Natural killer cell (primary cell): Measurements from ENCODE around the gene NUDT16L1. TPM values are rescaled to one million over a fixed set of nuclear protein-coding genes. Genes with fewer than 3 reads are reported as not detected.

Experiments used
- ATAC-seq, 3 donors: fragments of 150-1000 bp in 2 of 3; fragments of 200-7000 bp in 1 of 3; cut with Tn5 transposase; 1 replicate in 1 of 3; 2 replicates in 2 of 3; pipeline ENCODE4 v1.10.0; 2021; ENCODE audit warnings: mild to moderate bottlenecking in 2 of 3, moderate library complexity in 2 of 3
- DNase-seq, 2 donors: peaks; one replicate each; pipeline versions ENCODE4 v3.0.0 to v3.0.0-alpha.2; 2013 to 2021; ENCODE audit warnings: mixed read lengths in 1 of 2
- H3K27ac ChIP-seq: one replicate; pipeline ENCODE4 v1.5.1; 2013; ENCODE audit warnings: mild to moderate bottlenecking, low read length
- H3K27me3 ChIP-seq: one replicate; pipeline ENCODE4 v1.6.1; 2013; ENCODE audit warnings: low read length; ENCODE audit not compliant: control insufficient read depth, insufficient read depth
- H3K36me3 ChIP-seq: one replicate; pipeline ENCODE4 v1.6.1; 2013; ENCODE audit warnings: low read length; ENCODE audit not compliant: control insufficient read depth, insufficient read depth
- H3K4me1 ChIP-seq: one replicate; pipeline ENCODE4 v1.6.1; 2013; ENCODE audit warnings: low read length; ENCODE audit not compliant: control insufficient read depth, insufficient read depth
- H3K4me3 ChIP-seq: one replicate; pipeline ENCODE4 v1.5.1; 2013; ENCODE audit warnings: low read length
- H3K9me3 ChIP-seq: one replicate; pipeline ENCODE4 v1.6.1; 2013; ENCODE audit warnings: low read length; ENCODE audit not compliant: control insufficient read depth, insufficient read depth
- H3K27ac Mint-ChIP-seq, 2 donors: one replicate each; pipeline ENCODE4 v1.8.0; 2022; ENCODE audit warnings: mild to moderate bottlenecking in 2 of 2, mixed read lengths in 2 of 2, moderate library complexity in 1 of 2
- H3K27me3 Mint-ChIP-seq, 2 donors: one replicate each; pipeline ENCODE4 v1.8.0; 2022; ENCODE audit warnings: low read depth in 2 of 2, mixed read lengths in 2 of 2
- H3K36me3 Mint-ChIP-seq: one replicate; pipeline ENCODE4 v1.8.0; 2022; ENCODE audit warnings: mixed read lengths
- H3K4me1 Mint-ChIP-seq, 2 donors: one replicate each; pipeline ENCODE4 v1.8.0; 2022; ENCODE audit warnings: mixed read lengths in 2 of 2
- H3K4me3 Mint-ChIP-seq: one replicate; pipeline ENCODE4 v1.8.0; 2022; ENCODE audit warnings: mild to moderate bottlenecking, moderate library complexity, mixed read lengths
- H3K9me3 Mint-ChIP-seq, 2 donors: one replicate each; pipeline ENCODE4 v1.8.0; 2022; ENCODE audit warnings: mixed read lengths in 2 of 2
- CTCF ChIP-seq: fragments of 200-600 bp; IDR thresholded peaks from one replicate; pipeline ENCODE4 v1.8.0; 2022; ENCODE audit warnings: antibody characterized with exemption
- WGBS: methylation state at CpG from one replicate; pipeline ENCODE4 v1.1.7; 2013; ENCODE audit warnings: missing lambda C conversion rate; ENCODE audit not compliant: insufficient coverage; 5-methylcytosine and 5-hydroxymethylcytosine counted together
- intact Hi-C: fragments of 100-400 bp; cut with micrococcal nuclease; formaldehyde crosslinking; loops from one replicate; pipeline ENCODE4 v1.14.2; 2022
- total RNA-seq, 4 donors: library from RNA; stranded (reverse); fragments of 120-200 nt in 1 of 4; gene quantifications; one replicate each; pipeline versions ENCODE4 v1.2.3 to v1.2.4, GENCODE V29; 2013 to 2022

NUDT16L1 gene
- total RNA-seq, 3 donors from 2014 or later (not counting 1 experiment from before 2014, with no cell fraction given): 30.8 to 39.1 (median 35.0) TPM

- Mint-ChIP-seq H3K9me3 (no peaks in the 10 kb centered on the region), H3K4me3 (no peak overlapping the region), H3K36me3 (no peaks in the 10 kb centered on the region), H3K27ac (no peak overlapping the region), H3K4me1 (peaks cover 0 to 11% of the 10 kb centered on the region in 2 donors), H3K27me3 (no peaks in the 10 kb centered on the region)
- no peak overlapping the region for H3K27ac ChIP-seq
- intact Hi-C loops: no loop called here
- no peak for ATAC-seq
- no peaks in the 10 kb centered on the region for H3K4me1 ChIP-seq
- no peak overlapping the region for H3K4me3 ChIP-seq
- 95% methylated on average over 18 of the region's 18 CpGs for WGBS
- no peaks in the 10 kb centered on the region for H3K27me3 ChIP-seq
- H3K9me3 ChIP-seq: no peaks in the 10 kb centered on the region
- no peak for DNase-seq
- no peak for TF ChIP-seq CTCF
- H3K36me3 ChIP-seq: peaks cover 29% of the 10 kb centered on the region
Measured at GRCh38 chr16:4726616-4727015, 33.3 kb downstream of the NUDT16L1 start.

GRCh38 chr16:4728676-4729075, 35.3 kb downstream of the NUDT16L1 start:
- H3K4me3 ChIP-seq: no peak overlapping the region
- H3K27ac Mint-ChIP-seq: no peak overlapping the region
- no peak for TF ChIP-seq CTCF
- H3K4me1 ChIP-seq: peaks cover 6% of the 10 kb centered on the region
- no peaks in the 10 kb centered on the region for H3K36me3 Mint-ChIP-seq
- H3K9me3 Mint-ChIP-seq: no peaks in the 10 kb centered on the region
- H3K4me3 Mint-ChIP-seq: no peak overlapping the region
- no peak for ATAC-seq
- H3K36me3 ChIP-seq: peaks cover 26% of the 10 kb centered on the region
- 97% methylated on average over 8 of the region's 8 CpGs for WGBS
- DNase-seq: no peak
- no peaks in the 10 kb centered on the region for H3K27me3 Mint-ChIP-seq
- intact Hi-C loops: no loop called here
- no peaks in the 10 kb centered on the region for H3K27me3 ChIP-seq
- no peak overlapping the region for H3K27ac ChIP-seq
- peaks cover 5 to 14% of the 10 kb centered on the region in 2 donors for H3K4me1 Mint-ChIP-seq
- H3K9me3 ChIP-seq: no peaks in the 10 kb centered on the region

- no peak for DNase-seq
- Mint-ChIP-seq H3K36me3 (no peaks in the 10 kb centered on the region), H3K27me3 (no peaks in the 10 kb centered on the region), H3K4me3 (no peak overlapping the region), H3K27ac (no peak overlapping the region), H3K4me1 (peaks cover 6 to 23% of the 10 kb centered on the region in 2 donors), H3K9me3 (no peaks in the 10 kb centered on the region)
- Histone ChIP-seq H3K27me3 (no peaks in the 10 kb centered on the region), H3K4me1 (peaks cover 9% of the 10 kb centered on the region), H3K36me3 (peaks cover 21% of the 10 kb centered on the region), H3K9me3 (no peaks in the 10 kb centered on the region), H3K4me3 (no peak overlapping the region), H3K27ac (no peak overlapping the region)
- no peak for ATAC-seq
- TF ChIP-seq CTCF: no peak
- intact Hi-C loops: no loop called here
- WGBS: 96% methylated on average over 15 of the region's 15 CpGs
Measured at GRCh38 chr16:4729876-4730275, 36.5 kb downstream of the NUDT16L1 start.

GRCh38 chr16:4733211-4733742, 39.9 kb downstream of the NUDT16L1 start:
- H3K27me3 ChIP-seq: no peaks in the 10 kb centered on the region
- ATAC-seq (no peak), DNase-seq (no peak)
- H3K4me1 ChIP-seq: peaks cover 18% of the 10 kb centered on the region
- TF ChIP-seq CTCF: no peak
- H3K27ac ChIP-seq: no peak overlapping the region
- Mint-ChIP-seq H3K36me3 (no peaks in the 10 kb centered on the region), H3K27ac (peak overlapping the region; percentile 87 to 91), H3K4me1 (peaks cover 12 to 29% of the 10 kb centered on the region in 2 donors), H3K4me3 (peak overlapping the region; percentile 90), H3K9me3 (no peaks in the 10 kb centered on the region), H3K27me3 (no peaks in the 10 kb centered on the region)
- intact Hi-C loops: no loop called here
- peaks cover 15% of the 10 kb centered on the region for H3K36me3 ChIP-seq
- H3K9me3 ChIP-seq: no peaks in the 10 kb centered on the region
- peak overlapping the region; percentile 97 for H3K4me3 ChIP-seq
- 55% methylated on average over 15 of the region's 17 CpGs for WGBS
